T-helper 2 cell (primary cell): ENCODE measurements around the gene PKMYT1.

Experiments
- DNase-seq, 5 experiments: peaks; one replicate each; pipeline versions ENCODE4 v3.0.0 to v3.0.0-alpha.2; 2012 to 2022

The PKMYT1 gene

GRCh38 chr16:3017794-3018506 lies 37.7 kb upstream of the PKMYT1 start, which contains the start of gene CLDN6:
CLDN6 (minus strand) TSS chr16:3018183; CDS start chr16:3016021, 2,162 bp downstream.
- DNase-seq = no peak

- no peak for DNase-seq
Observed at GRCh38 chr16:3017344-3017743, 37.1 kb upstream of the PKMYT1 start.

GRCh38 chr16:3015865-3016521 lies 35.7 kb upstream of the PKMYT1 start:
- DNase-seq = no peak

DNA sequence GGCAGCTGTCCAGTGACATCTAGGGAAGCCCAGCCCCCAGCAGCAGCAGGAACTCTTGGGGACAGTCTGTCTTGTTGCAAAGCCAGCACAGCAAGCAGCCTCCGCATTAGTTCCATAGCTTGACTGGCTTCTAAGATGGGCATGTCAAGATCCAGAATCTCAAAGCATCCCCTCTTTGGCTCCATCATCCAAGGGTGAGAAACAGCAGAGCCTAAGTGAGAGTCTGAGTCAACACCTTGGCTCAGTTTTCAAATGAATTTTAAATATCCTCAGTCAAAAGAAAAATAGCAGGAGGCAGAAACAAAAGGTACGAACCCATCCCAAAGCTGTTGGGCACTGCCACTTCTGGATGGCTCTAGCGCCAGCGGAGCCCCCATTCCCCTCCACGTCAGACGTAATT lies 34.7 kb upstream of the PKMYT1 start:
- DNase-seq = no peak

- no peak for DNase-seq
Observed at GRCh38 chr16:3013998-3014690, 33.9 kb upstream of the PKMYT1 start.

DNA sequence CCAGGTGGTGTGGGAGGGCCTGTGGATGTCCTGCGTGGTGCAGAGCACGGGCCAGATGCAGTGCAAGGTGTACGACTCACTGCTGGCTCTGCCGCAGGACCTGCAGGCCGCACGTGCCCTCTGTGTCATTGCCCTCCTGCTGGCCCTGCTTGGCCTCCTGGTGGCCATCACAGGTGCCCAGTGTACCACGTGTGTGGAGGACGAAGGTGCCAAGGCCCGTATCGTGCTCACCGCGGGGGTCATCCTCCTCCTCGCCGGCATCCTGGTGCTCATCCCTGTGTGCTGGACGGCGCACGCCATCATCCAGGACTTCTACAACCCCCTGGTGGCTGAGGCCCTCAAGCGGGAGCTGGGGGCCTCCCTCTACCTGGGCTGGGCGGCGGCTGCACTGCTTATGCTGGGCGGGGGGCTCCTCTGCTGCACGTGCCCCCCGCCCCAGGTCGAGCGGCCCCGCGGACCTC lies 33.3 kb upstream of the PKMYT1 start:
- no peak for DNase-seq

DNA sequence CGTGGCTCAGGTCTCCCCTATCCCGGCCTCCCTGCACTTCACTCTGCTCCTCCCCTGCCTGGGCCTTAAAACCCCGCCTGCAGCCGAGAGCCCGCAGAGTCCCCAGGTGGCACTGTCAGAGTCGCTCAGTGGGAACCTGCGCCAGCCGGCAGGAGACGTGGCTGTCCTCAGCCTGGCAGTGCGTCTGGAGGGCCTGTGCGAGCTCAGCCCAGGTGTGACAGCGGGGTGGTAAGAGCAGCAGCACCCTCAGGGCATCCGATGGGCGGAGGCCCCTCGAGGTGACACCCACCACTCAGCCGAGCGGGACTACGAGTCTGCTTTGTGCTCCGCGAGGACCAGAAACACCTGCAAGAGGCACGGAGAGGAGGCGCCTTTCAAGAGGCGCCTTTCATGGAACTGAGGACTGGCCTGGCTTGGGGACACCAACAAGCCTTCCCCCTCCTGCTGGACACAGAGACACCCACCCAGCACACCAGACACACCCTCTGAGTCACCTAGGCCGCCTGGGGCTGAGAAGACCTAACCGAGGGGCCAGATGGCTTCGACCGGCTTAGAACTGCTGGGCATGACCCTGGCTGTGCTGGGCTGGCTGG lies 32.7 kb upstream of the PKMYT1 start, which contains the start of gene CLDN9:
Gene CLDN9, plus strand, starts transcription at position 96 of the 593 bp plus-strand sequence. Its CDS starts 440 bp downstream, at position 536.
- no peak for DNase-seq

GRCh38 chr16:3012246-3012645 lies 32.0 kb upstream of the PKMYT1 start:
- DNase-seq = no peak

DNA sequence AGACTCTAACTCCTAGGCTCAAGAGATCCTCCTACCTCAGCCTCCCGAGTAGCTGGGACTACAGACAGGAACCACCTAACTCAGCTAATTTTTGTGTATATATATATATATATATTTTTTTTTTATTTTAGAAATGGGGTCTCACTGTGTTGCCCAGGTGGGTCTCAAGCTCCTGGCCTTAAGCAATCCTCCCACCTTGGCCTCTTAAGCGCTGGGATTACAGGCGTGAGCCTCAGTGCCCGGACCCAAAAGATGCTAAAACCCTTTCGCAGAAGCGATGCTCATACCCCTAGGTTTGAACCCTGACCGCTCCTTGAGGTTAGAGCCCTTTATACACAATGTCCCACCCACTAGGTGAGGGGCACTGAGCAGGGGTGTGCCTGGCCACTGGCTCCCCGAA lies 30.3 kb upstream of the PKMYT1 start:
- DNase-seq = no peak

DNA sequence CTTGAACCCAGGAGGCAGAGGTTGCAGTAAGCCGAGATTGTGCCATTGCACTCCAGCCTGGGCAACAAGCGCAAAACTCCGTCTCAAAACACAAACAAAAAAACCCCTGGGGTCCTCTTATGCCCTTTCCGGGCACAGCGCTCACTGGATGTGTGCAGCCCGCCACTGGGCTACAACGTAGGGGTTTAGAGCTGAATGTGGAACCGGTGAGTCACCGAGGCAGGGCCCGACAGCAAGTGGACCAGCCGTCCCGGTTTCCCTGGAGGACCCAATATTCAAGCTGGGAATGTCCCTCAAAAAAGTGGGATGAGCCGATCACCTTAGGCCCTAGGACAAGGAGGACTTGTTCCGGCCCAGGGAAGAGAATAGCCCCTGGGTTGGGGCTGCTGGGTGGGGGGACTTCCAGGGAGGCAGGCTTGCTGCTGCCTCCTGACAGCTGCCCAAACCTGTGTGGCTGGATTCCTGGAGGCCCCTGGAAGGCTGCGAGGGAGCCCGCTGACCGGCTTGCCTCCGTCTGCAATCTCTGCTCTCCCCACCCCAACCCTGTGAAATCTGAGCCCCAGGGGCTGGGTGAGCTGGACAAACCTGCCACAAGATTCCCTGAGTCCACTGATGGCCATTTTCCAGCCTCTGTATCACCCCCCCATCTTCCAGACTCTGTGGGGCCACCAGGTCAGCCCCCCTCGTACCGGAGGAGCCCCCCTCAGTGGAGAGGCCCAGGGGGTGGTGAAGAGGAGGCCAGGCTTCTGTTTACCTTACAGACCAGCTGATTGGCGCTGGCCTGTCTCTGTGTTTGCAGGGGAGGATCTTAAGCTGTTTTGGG lies 29.5 kb upstream of the PKMYT1 start:
- no peak for DNase-seq

DNA sequence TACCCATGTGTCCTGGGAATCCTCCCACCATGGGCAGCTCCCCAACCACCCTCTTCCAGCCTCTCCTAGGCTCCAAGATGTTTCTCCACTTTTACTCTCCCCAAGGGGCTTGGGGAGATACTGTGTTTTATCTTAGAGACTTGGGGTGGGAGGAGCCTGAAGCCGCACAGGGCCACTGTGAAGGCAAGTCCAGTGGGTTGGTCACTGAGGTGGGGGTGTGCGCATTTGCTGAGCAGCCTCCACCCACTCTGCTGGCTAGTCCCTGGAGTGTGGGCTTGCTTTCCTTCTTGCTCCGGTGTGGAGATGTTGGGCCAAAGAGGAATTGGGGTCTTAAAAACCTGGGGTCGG lies 28.4 kb upstream of the PKMYT1 start:
- DNase-seq = no peak

GRCh38 chr16:3007957-3008689 lies 27.9 kb upstream of the PKMYT1 start:
- peak in 1 of 5 experiments; percentile 38 for DNase-seq

GRCh38 chr16:3007059-3007956 lies 27.1 kb upstream of the PKMYT1 start:
- no peak for DNase-seq

DNA sequence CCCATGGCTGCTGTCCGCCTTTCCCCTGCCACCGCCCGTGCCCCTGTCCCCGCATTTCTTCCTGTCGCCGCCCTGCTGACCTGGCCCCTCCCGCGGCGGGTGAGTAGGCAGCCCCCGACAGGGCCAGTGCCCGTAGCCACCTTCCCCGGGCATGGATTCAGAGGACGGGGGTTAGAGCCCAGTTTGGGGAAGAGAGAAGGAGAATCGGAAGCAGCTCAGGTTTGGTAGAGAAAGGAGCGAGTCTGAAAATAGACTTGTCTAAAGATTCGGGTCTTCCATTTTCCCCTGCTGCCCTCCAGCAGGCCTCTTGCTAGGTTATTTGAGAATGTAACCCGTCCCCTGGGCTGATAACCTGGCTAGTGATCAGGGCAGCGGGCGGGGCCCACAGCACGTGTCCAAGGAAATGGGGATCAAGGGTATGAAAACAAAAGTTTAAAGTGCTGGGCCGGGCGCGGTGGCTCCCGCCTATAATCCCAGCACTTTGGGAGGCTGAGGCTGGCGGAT lies 24.6 kb upstream of the PKMYT1 start:
- no peak for DNase-seq

- DNase-seq = peak in 1 of 5 experiments; percentile 40
Observed at GRCh38 chr16:3004319-3004718, 24.1 kb upstream of the PKMYT1 start.

- peak; percentile 87 to 99 (median 95) for DNase-seq
Observed at GRCh38 chr16:3003582-3004270, 23.5 kb upstream of the PKMYT1 start.

DNA sequence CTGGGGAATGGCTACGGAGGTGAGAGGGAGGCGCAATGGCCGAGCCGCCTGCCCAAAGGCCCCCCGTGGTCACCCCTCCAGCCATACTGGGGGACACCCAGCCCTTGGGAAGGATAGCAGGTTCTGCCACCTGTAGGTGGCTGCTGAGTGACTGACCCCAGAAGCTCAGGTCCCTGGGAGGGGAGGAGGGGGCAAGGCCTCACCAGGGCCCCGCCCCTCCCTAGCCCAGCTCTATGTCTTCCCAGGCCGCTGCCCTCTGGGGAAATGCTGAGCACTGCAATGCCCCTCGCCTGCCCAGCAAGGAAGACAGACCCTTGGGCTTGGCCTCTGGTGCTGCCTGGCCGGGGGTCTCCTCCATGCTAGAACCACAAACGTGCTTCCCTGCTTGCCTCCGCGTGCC lies 21.1 kb upstream of the PKMYT1 start:
- no peak for DNase-seq

DNA sequence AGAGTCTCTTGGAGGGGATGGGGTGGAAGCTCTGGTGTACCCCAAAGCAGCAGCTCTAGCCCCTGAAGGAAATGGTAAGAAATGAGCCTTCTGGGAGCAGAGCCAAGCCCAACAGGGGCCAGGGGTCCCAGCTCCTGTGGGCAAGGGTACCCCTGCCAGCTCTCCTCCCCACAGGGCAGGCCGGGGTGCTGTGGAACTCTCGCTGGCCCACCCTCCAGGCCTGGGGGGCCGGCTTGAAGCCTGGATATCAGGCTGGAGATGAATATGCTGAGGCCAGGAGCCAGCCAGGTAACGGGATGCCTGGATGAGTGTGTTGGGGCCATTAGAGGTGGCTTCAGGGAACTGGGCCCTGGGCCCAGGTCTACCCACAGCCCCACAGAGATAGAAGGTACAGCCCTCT lies 20.3 kb upstream of the PKMYT1 start:
- DNase-seq = no peak

DNA sequence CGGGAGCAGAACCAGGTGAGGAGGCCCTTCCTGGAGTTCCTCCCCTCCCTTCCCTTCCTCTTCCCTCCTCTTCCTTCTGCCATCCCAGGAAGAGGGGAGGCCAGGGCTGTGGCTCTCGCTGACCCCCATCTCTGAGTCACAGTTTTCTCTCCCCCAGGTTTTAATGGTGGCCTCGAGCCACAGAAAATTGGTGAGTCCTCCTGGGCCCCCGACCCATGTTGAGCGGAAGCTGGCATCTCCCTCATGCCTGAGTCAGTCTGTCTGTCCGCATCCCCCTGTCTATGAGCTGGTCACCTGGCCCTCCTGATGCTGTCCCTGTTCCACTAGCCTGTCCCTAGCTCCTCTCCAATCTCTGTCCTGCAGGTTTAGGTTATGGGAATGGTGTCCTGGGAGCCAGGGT lies 19.7 kb upstream of the PKMYT1 start:
- DNase-seq = no peak

DNA sequence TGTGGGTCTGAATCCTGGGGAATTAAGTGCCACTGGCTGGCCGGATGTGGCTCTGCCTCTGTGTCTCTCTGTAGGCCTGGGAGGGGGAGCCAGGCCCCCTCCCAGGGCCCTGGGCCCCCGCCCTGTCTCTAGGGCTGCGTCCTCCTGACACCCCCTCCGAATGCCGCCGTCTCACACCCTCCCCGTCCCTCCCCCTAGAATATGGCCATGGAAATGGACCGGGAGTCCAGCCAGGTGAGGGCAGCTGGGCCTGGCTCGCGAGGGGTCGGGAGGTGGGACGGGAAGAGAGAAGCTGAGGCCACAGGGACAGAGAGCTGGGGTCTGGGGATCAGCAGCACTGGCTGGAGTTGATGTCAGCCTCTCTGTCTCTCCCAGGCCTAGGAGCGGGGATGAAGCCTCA lies 16.1 kb upstream of the PKMYT1 start:
- DNase-seq = no peak
